ENCODE measurements around the gene SPAG5.

DNA sequence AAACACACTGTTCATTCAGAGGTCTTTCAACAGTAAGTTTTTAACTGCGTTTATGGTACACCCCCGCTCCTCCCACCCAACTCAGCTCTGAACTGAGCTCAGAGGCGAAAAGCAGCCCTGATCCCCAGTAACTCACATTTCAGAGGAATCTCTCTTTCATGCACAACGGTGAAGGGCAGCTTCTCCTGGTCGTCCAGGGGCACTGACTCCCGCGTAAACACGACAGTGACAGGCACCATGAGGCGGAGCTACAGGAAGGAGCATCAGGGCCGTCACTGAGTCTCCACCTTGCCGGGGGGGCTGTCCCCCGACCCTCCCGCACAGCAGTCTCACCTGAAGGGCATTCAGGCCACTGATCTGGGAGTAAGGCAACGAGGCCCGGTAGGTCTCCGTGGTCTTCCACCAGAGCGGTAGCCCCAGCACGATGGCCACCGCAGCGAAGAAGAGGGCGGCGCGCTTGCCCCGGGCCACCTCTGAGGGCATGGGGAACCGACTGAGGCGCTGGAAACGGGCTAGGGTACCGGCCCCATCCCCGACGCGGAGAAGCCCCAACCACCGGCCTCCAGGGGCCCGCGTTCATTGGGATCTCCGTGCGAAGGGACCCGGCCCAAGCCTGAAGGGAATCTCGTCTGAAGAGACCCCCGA is 28.0 kb downstream of the SPAG5 start:
- TF ChIP-seq, protein P1, sequence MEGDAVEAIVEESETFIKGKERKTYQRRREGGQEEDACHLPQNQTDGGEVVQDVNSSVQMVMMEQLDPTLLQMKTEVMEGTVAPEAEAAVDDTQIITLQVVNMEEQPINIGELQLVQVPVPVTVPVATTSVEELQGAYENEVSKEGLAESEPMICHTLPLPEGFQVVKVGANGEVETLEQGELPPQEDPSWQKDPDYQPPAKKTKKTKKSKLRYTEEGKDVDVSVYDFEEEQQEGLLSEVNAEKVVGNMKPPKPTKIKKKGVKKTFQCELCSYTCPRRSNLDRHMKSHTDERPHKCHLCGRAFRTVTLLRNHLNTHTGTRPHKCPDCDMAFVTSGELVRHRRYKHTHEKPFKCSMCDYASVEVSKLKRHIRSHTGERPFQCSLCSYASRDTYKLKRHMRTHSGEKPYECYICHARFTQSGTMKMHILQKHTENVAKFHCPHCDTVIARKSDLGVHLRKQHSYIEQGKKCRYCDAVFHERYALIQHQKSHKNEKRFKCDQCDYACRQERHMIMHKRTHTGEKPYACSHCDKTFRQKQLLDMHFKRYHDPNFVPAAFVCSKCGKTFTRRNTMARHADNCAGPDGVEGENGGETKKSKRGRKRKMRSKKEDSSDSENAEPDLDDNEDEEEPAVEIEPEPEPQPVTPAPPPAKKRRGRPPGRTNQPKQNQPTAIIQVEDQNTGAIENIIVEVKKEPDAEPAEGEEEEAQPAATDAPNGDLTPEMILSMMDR (conservative IDR thresholded peaks at IDR 0.05; ENCODE audit: low read length), result no peak
- TF ChIP-seq EZH2phosphoT487 (IDR thresholded peaks at IDR 0.05; ENCODE audit: borderline replicate concordance), result no peak
